ENCODE results near the gene HS6ST3.

The HS6ST3 gene

GRCh38 chr13:96858133-96858826 lies 768.4 kb downstream of the HS6ST3 start:
- no peak for DNase-seq

DNA sequence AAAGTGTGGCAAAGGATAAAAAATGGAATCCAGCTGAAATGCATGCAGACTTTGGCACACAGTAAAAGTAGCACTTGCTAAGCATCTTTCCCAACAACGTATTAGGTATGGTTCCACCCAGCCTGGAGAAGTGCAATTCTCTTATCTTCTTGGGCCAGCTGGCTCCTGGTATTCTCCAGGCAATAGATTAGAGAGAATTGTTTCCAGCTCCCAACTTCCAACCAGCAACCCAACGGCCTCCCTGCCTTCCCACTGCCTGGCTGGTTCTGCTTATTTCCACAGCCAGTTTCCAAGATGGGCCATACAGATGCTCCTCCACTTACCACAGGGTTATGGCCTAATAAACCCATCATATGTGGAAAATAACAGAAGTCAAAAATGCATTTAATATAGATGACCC lies 771.0 kb downstream of the HS6ST3 start:
- DNase-seq = no peak

GRCh38 chr13:96862093-96862492 lies 772.2 kb downstream of the HS6ST3 start:
- DNase-seq = no peak

DNA sequence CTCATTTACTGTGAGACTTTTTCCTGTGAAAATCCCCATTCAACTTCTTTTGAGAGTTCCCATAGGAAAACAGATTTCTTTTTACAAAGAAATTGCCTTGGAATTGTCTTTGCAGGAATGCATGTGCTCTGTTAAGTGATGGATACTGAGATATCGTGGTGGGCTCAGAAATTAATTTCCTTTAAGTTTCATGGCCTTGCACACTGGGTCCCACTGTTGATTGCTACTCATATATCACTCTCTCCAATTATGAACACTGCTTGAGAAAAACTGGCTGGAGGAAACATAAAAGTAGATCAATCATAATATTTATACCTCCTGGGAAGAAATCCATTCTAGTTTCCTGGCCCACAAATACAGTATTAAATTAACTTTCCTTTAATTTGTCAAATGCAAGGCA lies 773.1 kb downstream of the HS6ST3 start:
- DNase-seq = no peak

DNA sequence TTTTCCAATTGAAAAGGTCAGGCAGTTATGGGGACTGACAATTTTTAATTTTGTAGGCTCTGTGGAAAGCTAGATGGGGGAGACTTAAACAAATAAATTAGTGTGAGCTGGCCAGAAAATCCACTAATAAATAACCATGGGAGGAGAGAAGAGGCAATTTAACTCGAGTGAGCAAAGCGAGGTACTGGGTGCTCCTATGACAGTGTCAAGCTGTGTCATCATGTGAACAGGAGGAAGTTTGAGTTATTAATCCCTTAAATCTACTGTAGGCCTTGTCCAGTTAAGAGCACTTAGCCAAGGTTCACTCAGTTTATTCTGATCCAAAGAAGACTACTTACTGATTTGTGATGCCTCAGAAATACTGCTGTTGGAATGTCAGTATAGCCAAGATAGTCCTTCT lies 781.6 kb downstream of the HS6ST3 start:
- no peak for DNase-seq

DNA sequence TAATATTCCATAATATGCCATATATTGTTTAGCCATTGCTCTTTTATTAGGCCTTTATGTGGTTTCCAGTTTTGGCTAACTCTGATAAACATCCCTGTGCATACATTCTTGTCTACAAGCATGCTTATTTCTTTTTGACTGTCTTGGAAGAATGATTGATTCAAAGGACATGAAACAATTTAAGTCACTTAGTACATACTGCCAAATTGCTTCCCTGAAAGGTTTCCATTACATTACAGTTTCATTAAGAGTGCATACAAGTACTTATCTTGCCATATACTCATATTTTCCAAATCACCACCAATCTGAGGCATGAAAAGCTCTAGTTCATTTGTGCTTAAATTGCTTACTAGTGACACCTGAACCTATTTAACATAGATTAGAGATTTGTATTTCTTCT lies 790.5 kb downstream of the HS6ST3 start:
- DNase-seq = no peak
